GM21526 (cell line): ENCODE measurements around the gene STUM.

Experiments
- ATAC-seq: cut with Tn5 transposase; IDR thresholded peaks from one replicate; pipeline ENCODE4 v1.9.1; 2021; ENCODE audit warnings: moderate library complexity; ENCODE audit not compliant: unreplicated experiment, low FRiP score

Gene STUM

GRCh38 chr1:226558036-226558650, 9.6 kb downstream of the STUM start:
- ATAC-seq: no peak

GRCh38 chr1:226560243-226560642, 11.7 kb downstream of the STUM start:
- no peak for ATAC-seq

DNA sequence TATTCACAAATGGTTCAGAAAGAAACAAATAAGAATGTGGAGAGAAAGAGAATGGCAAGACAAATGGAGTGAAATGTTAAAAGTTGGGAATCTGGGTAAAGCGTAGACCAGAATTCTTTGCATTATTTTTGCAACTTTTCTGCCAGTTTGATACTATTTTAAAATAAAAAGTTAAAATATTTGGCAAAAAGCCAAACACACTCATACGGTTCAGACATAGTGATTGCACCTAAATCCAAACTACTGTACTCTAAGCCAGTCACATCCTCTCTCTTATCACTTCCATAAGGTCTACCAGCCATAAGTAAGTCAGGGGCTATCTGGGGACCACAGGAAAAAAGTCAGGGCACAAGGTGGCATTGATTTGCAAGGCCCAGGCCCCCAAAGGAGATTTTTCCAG, 14.4 kb downstream of the STUM start:
- ATAC-seq: no peak

DNA sequence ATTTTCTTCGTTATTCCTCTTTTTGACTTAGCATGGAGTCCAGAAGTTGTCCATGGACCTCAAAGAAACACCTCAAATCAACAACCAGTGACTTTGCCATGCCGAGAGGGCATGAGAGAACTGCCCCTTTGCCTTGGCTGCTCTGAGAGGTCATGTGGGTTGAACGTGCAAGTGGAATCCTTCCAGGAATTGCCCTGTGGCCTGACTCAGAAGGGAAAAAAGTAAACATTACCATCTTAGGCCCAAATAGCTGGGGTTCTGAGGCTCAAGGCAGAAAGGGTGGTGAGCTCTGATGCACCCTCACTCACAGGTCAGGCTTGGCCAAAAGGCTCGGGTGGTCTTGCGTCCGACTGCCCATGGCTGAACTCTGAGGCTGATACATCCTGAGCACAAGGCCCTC, 15.1 kb downstream of the STUM start:
- ATAC-seq: no peak

DNA sequence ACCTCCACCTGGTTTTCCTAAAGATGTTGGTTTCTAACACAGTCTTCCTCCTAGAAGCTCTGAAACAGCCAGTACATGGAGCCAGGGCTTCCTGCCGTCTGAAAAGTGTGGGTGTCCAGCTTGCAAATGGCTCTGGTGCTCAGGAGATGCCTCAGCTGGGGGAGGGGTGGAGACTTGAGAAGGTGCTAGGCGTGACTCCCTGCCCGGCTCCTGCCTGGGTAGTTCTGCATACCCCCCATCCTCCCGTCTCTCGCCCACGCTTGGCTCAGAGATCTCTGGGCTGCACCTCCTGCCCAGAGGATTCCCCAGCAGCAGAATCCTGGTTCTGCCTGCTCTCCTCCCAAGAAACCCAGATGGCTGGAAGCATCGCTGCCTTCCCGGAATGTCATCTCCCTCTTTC, 16.9 kb downstream of the STUM start:
- no peak for ATAC-seq

DNA sequence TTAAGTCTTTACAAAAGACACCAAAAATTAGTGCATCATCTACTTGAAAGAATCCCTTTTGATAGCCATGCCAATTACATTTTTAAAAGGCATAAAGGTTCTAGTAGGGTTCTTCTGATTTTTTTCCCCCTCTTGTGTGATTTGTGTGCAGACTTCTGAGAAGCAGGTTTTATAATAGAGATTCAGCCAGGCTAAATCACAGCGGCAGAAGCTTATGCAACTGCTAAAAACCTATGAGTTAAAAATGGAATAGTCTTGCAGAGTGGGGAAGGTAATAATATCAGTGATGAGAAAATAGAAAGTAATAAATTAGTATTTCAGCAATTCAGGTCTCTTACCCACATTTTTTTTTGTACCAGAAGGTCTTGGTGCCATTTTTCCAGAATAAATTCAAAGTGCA, 17.7 kb downstream of the STUM start:
- ATAC-seq: no peak

DNA sequence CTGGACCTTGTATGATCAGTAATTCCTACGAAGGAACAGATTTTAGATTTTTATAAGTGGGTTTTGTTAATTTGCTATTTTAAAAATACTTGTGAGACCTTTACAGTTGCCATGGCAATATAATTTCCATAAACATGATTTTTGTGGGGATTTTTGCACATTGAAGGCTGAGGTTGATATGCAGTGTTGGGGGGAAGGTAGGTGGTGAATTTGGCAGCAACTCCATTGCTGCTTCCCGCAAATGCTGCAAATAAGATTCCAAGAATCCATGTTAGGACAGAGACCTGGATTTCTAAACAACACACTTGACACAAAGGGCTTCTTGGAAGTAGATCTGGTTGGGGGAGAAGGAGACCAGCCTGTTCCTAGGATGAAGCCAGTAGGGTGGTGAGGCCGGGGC, 18.2 kb downstream of the STUM start:
- ATAC-seq: no peak

DNA sequence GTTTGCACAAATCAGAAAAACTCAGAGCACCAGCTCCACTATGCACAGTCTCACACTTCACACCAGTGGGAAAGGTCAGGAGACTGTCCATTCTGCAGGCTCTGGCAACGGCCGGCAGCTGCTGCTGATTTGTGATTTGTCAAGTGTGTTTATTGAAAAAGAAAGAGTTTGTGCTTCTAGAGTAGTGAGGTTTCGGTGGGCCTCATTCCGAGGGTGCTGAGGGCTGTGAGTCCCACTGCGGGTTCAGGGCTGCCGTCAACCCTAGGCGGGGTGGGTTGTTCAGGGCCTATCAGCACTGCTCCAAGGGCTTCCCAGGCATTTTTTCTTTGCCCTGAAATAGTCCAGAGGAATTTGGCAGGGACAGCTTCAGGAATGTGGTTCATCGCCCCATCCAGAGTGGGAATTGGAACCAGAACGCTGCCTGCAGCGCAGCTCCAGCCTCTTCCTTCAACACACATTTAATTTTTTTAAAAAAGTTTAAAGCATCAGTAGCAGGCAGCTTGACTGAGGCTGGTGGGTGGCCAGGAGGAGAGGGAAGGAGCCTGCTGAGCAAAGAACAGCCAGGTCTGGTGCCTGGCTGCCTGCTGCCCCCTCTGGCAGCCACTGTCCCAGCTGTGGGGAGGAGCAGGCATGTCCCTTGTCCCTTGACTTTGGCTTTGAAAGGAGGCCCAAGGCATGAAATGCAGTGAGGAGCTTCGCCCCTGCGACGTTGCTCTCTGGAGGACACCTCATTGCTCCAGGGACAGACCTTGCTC, 19.7 kb downstream of the STUM start:
- ATAC-seq: no peak

DNA sequence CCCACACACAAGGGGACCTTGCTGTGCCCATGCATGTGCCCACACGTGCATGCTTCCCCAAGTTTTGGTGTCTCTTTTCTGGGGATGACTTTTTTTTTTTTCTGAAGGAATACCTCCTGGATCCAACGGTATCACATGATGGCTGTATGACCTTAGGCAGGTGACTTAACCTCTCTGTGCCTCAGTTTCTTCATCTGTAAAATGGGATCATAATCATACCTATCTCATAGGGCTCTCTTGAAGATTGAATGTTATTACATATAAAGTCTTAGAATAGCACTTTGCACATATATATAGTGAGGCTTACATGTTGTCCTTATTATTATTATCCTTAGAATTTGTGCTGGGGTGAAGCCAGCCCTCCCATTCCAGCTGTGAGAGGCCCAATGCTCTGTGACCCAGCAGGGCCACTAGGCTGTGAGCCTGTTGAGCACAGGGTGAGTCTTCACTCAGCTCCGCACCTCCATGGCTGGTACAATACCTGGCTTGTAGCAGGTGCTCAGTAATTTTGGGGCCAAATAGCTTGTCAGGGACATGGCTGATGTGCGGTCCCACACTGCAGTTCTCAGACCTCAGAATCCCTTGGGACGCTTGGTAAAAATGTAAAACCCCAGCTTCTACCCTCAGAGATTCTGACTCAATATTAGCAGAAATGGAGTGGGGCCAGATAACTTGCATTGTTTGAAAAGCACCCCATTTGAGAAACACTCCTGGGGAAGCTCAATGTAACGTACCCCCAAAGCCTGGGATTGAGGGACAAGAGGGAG, 20.6 kb downstream of the STUM start:
- no peak for ATAC-seq

DNA sequence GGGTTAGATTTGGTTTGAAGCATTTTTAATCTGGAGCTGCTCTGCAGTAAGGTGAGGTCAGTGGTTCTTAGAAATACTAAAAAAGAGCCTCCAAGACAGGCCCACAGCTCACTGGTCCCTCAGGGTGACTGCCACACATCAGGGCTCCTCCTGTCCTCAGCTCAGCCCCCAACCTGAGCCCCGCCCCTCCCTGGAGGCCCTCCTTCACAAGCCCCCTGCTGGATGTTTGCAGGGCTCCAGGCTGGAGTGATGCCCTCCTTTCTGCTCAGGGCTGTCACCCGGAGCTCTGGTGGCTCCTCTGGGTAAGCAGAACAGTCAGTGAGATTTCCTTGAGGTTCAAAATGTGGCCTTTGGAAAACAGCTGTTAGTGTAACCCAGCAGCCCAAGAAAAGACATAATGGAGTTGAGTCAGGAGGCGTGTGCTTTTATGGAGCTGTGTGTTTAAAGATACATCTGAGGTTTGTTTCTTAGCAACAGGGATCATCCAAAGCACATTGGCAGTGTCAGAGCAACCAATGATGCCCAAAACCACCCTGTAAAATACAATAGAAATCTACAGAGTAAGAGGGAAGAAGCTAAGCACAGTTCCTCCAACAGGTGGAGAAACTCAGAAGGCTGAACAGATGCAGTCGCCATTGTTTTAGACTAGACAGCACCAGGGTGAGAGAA, 21.4 kb downstream of the STUM start:
- no peak for ATAC-seq

GRCh38 chr1:226571893-226572292, 23.3 kb downstream of the STUM start:
- no peak for ATAC-seq

DNA sequence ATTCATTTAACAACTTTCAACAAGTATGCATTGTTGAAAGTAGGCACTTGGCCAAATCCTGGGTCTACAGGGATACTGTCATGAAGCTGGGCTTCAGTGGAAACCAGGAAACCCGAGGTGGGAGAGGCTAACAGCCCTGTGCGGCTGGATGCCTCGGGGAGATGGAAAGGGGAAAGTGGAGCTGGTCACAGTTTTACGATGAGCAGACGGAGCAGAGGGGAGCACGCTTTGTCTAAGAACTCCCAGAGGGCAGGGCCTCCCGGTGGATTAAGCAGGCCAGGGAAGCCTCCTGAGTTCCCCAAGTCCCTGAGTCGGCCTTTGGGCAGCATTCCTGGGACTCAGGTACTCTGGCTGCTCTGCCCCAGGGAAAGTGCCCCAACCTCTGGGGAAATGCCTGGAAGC, 23.8 kb downstream of the STUM start:
- no peak for ATAC-seq

DNA sequence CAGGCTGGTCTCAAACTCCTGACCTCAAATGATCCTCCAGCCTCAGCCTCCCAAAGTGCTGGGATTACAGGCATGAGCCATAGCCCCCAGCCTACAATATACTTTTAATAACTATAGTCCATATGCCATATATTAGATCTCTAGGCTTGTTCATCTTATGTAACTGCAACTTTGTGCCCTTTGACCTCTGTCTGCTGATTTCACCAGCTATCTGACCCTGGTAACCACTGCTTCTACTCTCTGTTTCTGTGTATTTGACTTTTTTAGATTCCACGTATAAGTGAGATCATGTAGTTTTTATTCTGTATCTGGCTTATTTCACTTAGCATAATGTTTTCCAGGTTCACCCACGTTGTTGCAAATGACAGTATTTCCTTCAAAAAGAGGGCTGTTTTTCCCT, 25.5 kb downstream of the STUM start:
- ATAC-seq: no peak

DNA sequence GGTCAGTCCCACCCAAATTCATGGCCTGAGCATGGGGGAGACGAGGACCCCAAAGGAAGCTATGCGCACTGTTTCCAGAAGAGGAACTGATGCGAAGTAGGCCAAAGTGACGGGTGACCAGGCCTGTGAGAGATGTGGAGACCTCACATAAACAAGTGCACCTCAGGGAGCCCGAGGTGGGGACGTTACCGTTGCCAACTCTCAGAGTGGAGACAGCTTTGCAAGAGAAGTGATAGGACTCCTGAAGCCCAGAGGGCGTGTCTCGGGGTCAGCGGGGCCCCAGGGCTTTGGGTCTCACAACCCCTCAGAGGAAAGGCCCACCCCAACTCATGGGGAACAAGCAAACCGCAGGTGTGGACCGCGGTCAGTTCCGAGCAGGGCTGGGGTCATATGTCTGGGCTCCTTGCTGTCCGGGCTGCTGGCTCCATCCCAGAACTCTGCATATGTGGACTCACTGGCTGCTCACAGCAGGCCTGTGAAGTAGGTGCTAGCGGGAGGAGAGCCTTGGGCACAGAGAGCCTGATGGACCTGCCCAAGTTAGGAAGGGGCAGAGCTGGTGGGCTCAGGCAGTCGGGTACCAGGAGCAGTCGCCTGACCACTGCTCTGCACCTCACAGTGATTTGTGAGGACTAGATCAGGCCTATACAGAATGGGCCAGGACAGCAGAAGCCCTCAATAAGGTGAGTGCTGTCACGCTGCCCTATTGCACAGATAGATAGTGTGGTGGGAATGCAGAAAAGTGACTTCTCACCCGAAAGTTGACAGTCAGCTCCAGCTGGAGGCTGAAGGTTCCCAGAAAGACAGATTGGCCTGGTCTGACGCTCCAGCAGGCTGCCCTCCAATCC, 26.2 kb downstream of the STUM start:
- ATAC-seq: no peak

DNA sequence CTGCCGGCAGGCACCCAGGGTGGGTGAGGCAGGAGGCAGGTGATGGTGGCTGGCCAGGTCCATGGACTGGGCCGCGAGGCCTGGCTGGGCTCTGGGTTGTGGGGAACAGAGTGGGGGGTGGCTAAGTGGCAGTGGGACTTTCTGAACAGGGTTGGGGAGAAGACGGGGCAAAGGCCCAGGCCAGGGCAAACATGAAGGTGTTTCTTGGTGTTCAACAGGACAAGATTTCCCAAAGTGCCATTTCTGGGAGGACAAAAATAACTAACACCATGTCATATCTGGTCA, 26.8 kb downstream of the STUM start:
- no peak for ATAC-seq

DNA sequence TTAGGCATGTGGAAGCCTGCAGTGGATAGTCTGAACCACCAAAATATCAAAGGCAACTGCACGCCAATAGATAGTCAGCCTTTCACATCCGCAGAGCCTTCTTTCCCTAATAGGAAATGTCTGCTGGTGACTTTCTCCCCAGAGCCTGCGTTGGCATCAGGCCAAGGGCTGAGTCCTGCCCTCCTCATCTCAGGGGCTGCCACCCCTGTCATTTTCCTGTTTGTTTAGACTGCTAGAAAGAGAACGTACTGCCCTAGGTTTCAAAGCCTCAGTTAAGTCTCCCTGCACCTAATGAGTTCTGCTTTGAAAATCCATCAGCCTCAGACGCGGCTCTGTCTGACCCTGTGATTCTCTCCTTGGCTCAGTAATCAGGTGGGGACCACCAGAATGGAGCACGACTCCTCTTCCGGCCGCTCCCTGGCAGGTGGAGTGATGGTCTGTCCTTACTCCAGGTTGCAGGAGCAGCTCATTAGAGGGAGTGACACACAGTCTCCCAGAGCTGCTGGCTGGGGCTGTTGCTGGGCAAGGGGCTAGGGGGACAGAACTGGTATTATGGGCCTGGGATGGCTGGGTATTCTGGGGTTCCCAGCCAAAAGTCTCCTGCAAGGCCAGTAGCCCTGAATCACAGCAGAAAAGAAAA, 27.3 kb downstream of the STUM start:
- ATAC-seq: no peak

DNA sequence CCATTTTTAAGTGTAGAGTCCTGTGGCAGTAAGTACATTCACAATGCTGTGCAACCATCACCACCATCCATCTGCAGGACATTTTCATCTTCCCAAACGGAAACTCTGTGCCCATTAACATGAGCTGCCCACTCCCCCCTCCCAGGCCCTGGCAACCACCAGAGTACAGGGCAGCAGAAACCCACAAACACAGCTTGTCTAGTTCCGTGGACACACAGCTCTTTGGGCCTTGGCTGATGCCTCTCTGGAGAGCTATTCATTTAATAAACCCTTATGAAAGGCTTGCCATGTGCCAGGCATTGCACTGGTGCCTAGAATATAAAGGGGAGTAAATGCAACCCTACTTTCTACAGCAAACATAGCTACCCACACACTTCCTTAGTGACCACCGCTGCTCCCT, 28.0 kb downstream of the STUM start:
- no peak for ATAC-seq

DNA sequence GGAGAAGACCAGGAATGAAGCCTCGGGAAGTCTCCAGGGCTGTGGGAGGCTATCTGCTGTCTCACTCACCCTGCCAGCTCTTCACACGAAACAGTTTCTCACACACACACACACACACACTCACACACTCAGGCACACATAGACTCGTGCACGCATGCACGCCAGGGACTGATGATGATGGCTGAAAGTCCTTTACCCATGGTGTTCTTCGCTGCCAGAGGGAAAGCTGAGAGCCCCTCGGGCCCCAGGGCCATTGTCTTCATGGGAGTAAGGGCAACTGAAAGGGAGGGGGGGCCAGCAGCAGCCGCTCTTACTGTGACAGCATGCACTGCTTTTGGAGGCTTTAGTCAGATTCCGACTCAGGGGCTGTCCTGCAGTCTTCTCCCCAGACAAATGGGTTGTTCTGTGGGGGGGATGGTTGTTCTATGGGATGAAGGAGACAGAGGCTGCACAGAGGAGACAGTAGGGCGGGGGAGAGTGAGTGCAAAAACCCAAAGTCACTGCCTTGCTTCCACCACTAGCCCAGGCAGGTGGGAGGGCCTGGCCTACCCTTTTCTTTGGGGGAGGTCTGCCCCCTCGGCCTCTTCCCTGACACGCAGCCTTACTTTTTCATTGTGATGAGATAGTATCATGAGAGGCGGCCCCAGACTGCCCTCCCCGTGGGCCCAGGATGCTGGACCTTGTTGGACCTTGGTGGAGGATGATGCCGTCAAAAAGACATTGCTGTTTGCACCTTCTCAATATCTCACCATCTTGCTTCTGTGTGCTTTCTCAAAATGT, 29.0 kb downstream of the STUM start:
- ATAC-seq: no peak

DNA sequence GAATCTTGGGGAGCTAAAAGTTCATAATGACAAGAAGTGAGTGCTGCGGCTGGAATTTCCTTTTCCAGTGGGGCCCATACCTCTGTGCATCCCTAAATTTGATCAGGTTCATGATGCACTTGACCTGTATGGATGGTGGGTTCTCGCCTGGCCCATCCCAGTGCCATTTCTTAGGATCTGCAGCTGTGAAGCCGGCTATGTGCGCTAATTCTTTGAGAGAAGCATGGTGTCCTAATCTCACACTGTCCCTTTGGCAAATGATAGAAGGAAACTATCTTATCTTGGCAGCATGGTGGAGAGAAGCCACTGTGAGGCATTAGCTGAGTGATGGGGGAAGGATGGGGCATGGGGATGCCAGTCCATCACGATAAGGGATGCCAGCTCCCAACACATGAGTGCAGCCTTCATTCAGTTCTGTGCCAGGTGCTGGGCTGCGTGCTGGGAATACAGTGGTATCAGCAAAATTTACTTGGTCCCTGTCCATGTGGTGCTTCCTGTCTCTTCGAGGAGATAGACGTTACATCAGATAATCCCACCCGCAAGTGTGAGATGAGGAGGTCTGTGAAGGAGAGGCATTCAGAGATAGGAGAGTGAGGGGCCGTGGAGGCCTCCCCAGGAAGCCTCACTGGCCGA, 30.5 kb downstream of the STUM start:
- ATAC-seq: no peak
